Transverse colon (tissue), 3 donors: ENCODE results near the gene SYNJ2BP.

ENCODE experiments used
- CTCF ChIP-seq, 5 experiments: fragments of 200-600 bp in 3 of 5; fragments of 450-650 bp in 2 of 5; sonication (generic) in 3 of 5; IDR thresholded peaks; 1 replicate in 2 of 5; 2 replicates in 3 of 5; pipeline ENCODE4 v1.5.1; 2016 to 2017; ENCODE audit warnings: antibody characterized with exemption in 5 of 5, inconsistent platforms in 3 of 5, mild to moderate bottlenecking in 2 of 5, moderate library complexity in 1 of 5
- POLR2A ChIP-seq: fragments of 450-650 bp; IDR thresholded peaks from one replicate; pipeline ENCODE4 v1.6.1; 2016; ENCODE audit warnings: antibody characterized with exemption, mild to moderate bottlenecking, moderate library complexity

GRCh38 chr14:70407621-70408020 is 9.3 kb downstream of the SYNJ2BP start:
- TF ChIP-seq CTCF (IDR thresholded peaks at IDR 0.05) (no peak), POLR2A (no peak)
